T-cell (primary cell): ENCODE data around the gene EP400. TPM values are rescaled to one million over a fixed set of nuclear protein-coding genes. Genes with fewer than 3 reads are reported as not detected.

Experiments used
- ATAC-seq, 4 experiments: fragments of 200-7000 bp in 3 of 4; fragments of 150-1000 bp in 1 of 4; cut with Tn5 transposase; replicated peaks in 1 of 4; 1 replicate in 3 of 4; 2 replicates in 1 of 4; pipeline ENCODE4 v1.10.0; 2021; ENCODE audit warnings: moderate library complexity in 3 of 4, mild to moderate bottlenecking in 2 of 4, moderate number of reproducible peaks in 1 of 4
- CTCF ChIA-PET, 2 donors: fragments of 300-600 bp; sonication (Branson Sonifier 250); formaldehyde crosslinking; loops; one replicate each; lab custom pipeline; 2022; ENCODE audit warnings: antibody characterized with exemption in 2 of 2; lab: Charles Lee
- POLR2A ChIA-PET, 2 donors: fragments of 300-600 bp; sonication (Branson Sonifier 250); formaldehyde crosslinking; loops; one replicate each; lab custom pipeline; 2022; ENCODE audit warnings: antibody characterized with exemption in 2 of 2; lab: Charles Lee
- DNase-seq, 35 experiments: peaks; one replicate each; pipeline versions ENCODE4 v3.0.0 to v3.0.0-alpha.2; 2013 to 2023
- H3K27ac ChIP-seq: one replicate; pipeline ENCODE4 v1.5.1; 2013; ENCODE audit warnings: low read length
- H3K27me3 ChIP-seq, 2 experiments: replicated peaks in 1 of 2; 1 replicate in 1 of 2; 2 replicates in 1 of 2; pipeline versions ENCODE4 v1.6.1 to v1.7.0; 2013; ENCODE audit warnings: low read length in 1 of 2, mixed read lengths in 1 of 2; ENCODE audit not compliant: control insufficient read depth in 2 of 2, insufficient read depth in 2 of 2; ENCODE audit errors: extremely low read depth in 1 of 2
- H3K36me3 ChIP-seq, 2 donors: 1 replicate in 1 of 2; 2 replicates in 1 of 2; pipeline versions ENCODE4 v1.6.1 to v1.7.0; 2013; ENCODE audit warnings: low read length in 1 of 2; ENCODE audit not compliant: control insufficient read depth in 2 of 2, insufficient read depth in 1 of 2; ENCODE audit errors: extremely low read depth in 1 of 2
- H3K4me1 ChIP-seq, 2 experiments: 1 replicate in 1 of 2; 2 replicates in 1 of 2; pipeline versions ENCODE4 v1.6.1 to v1.7.0; 2013; ENCODE audit warnings: low read length in 2 of 2, mixed read lengths in 1 of 2; ENCODE audit not compliant: insufficient read depth in 2 of 2, control insufficient read depth in 1 of 2; ENCODE audit errors: extremely low read depth in 1 of 2
- H3K4me3 ChIP-seq, 2 donors: 1 replicate in 1 of 2; 2 replicates in 1 of 2; pipeline versions ENCODE4 v1.5.1 to v1.7.0; 2013; ENCODE audit warnings: mild to moderate bottlenecking in 2 of 2, low read length in 1 of 2, moderate library complexity in 1 of 2; ENCODE audit not compliant: control insufficient read depth in 1 of 2; ENCODE audit errors: extremely low read depth in 1 of 2
- H3K9me3 ChIP-seq: 2 replicates; pipeline ENCODE4 v1.7.0; 2013
- H3K27ac Mint-ChIP-seq, 2 donors: one replicate each; pipeline ENCODE4 v1.8.0; 2020 to 2021; ENCODE audit warnings: mild to moderate bottlenecking in 2 of 2, mixed read lengths in 2 of 2
- H3K27me3 Mint-ChIP-seq, 2 donors: one replicate each; pipeline ENCODE4 v1.8.0; 2021 to 2022; ENCODE audit warnings: mixed read lengths in 2 of 2
- H3K36me3 Mint-ChIP-seq: one replicate; pipeline ENCODE4 v1.8.0; 2021; ENCODE audit warnings: mixed read lengths
- H3K4me1 Mint-ChIP-seq, 3 donors: one replicate each; pipeline ENCODE4 v1.8.0; 2020 to 2022; ENCODE audit warnings: mixed read lengths in 3 of 3, mild to moderate bottlenecking in 1 of 3
- H3K4me3 Mint-ChIP-seq, 3 donors: one replicate each; pipeline ENCODE4 v1.8.0; 2020 to 2022; ENCODE audit warnings: mild to moderate bottlenecking in 3 of 3, mixed read lengths in 3 of 3, moderate library complexity in 3 of 3
- H3K9me3 Mint-ChIP-seq, 3 donors: one replicate each; pipeline ENCODE4 v1.8.0; 2020 to 2022; ENCODE audit warnings: mixed read lengths in 3 of 3
- WGBS: methylation state at CpG from one replicate; pipeline ENCODE4 v1.1.5; 2013; ENCODE audit warnings: missing lambda C conversion rate; ENCODE audit not compliant: insufficient coverage; 5-methylcytosine and 5-hydroxymethylcytosine counted together
- total RNA-seq, 35 experiments: library from RNA in 6 of 35; stranded (reverse) in 6 of 35; fragments of 120-200 nt in 1 of 35; gene quantifications; one replicate each; pipeline versions ENCODE4 v1.2.1 to v1.2.4 and lab custom pipeline; 2013 to 2026

The EP400 gene
- total RNA-seq, 5 donors from 2014 or later (not counting 1 experiment from before 2014, with no cell fraction given), result 75.7 to 84.3 (median 79.2) TPM

DNA sequence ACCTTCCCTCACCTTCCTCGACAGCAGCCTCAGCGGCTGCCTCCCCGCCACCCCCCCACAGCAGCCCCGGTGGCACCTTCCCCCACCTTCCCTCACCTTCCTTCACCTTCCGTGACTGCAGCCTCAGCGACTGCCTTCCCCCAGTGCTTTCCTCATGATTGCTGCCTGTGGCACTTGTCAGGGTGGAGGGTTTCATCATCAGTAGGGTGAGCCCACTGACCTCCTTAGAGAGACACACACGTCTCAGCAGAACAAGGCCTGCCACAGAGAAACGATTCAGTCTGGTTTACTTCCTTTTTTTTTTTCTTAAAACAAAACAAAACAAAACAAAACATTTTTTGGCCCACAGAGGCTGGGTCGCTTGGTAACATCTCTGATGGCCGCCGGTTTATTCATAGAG, 75.0 kb downstream of the EP400 start:
- H3K4me3 Mint-ChIP-seq, result no peak overlapping the region
- no peaks in the 10 kb centered on the region for H3K27me3 ChIP-seq
- H3K36me3 Mint-ChIP-seq, result peaks cover 72% of the 10 kb centered on the region
- peaks cover 0 to 2% (median 0%) of the 10 kb centered on the region in 3 donors for H3K4me1 Mint-ChIP-seq
- no peak for DNase-seq
- no peak overlapping the region for H3K4me3 ChIP-seq
- no peak for ATAC-seq
- H3K27ac ChIP-seq, result no peak overlapping the region
- WGBS, result 90% methylated on average over 4 of the region's 11 CpGs
- H3K4me1 ChIP-seq, result no peaks in the 10 kb centered on the region
- no peaks in the 10 kb centered on the region for H3K27me3 Mint-ChIP-seq
- no peak overlapping the region for H3K27ac Mint-ChIP-seq
- H3K9me3 Mint-ChIP-seq, result no peaks in the 10 kb centered on the region
- POLR2A ChIA-PET, result no interaction called here
- H3K36me3 ChIP-seq, result peaks cover 29 to 88% of the 10 kb centered on the region in 2 donors
- H3K9me3 ChIP-seq, result no peaks in the 10 kb centered on the region
- CTCF ChIA-PET, result no interaction called here

DNA sequence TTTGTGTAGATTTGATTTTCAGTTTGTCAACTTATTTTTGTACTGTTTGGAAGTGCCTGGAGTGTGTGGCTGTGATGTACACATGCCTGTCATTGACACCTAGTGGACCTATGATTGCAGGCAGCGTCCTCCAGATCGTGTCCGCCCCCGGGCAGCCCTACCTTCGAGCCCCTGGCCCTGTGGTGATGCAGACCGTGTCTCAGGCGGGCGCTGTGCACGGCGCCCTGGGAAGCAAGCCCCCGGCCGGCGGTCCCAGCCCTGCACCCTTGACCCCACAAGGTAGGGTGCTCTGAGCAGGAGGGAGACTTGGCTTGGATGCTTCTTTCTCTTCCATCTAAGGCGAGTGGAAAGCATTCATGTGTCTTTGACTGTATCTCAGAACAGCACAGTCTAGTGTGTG, 75.8 kb downstream of the EP400 start:
- Histone ChIP-seq H3K27ac (no peak overlapping the region), H3K36me3 (peaks cover 24 to 88% of the 10 kb centered on the region in 2 donors), H3K4me3 (no peak overlapping the region), H3K27me3 (no peaks in the 10 kb centered on the region), H3K9me3 (no peaks in the 10 kb centered on the region), H3K4me1 (no peaks in the 10 kb centered on the region)
- H3K9me3 Mint-ChIP-seq, result no peaks in the 10 kb centered on the region
- DNase-seq, result no peak
- peaks cover 0 to 2% (median 0%) of the 10 kb centered on the region in 3 donors for H3K4me1 Mint-ChIP-seq
- no peak overlapping the region for H3K4me3 Mint-ChIP-seq
- peaks cover 72% of the 10 kb centered on the region for H3K36me3 Mint-ChIP-seq
- WGBS, result 98% methylated on average over 8 of the region's 14 CpGs
- no peak overlapping the region for H3K27ac Mint-ChIP-seq
- no peaks in the 10 kb centered on the region for H3K27me3 Mint-ChIP-seq
- CTCF ChIA-PET, result no interaction called here
- ATAC-seq, result no peak
- POLR2A ChIA-PET, result no interaction called here

DNA sequence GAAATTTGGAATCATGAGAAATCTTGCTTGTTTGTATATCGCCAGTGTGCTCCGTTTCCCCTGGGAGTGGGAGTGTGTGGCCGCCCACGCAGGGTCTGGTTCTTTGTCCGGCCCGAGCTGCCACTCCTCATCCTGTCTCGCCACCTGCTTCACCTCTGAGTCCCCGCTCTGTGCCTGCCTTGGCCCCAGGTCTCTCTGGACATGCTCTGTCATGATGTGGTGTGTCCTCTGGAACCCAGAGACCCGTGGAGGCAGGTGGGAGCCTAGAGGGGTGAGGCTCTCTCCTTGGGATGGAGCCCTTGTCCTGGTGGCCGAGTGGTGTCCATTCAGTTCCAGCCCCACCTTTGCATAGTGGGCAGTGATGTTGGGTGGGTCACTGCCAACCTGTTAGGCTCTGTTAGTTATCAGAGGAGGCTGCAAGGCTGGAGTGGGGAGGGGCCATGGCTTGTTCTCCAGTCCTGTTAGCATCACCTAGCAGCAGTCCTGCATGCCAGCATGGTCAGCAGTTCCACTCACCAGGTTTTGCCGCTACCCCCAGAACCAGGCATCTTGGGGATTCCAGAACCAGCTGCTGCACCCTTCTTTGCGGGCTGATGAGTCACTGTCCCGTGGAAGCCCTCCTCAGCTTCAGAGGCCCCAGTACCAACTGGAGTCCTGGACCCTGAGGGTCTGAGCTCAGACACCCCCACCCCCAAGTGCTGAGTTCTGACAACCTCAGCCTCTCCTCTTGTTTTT, 76.5 kb downstream of the EP400 start:
- ChIA-PET POLR2A (no interaction called here), CTCF (interaction anchor here in 1 of 2 donors (0.6 kb wide), 1 partner anchor 194 kb away, joined by 8 read pairs; no protein-coding TSS in a partner anchor)
- Histone ChIP-seq H3K4me1 (no peaks in the 10 kb centered on the region), H3K36me3 (peaks cover 24 to 90% of the 10 kb centered on the region in 2 donors), H3K27ac (no peak overlapping the region), H3K27me3 (no peaks in the 10 kb centered on the region), H3K4me3 (no peak overlapping the region), H3K9me3 (no peaks in the 10 kb centered on the region)
- no peak overlapping the region for H3K4me3 Mint-ChIP-seq
- 98% methylated on average over 11 of the region's 13 CpGs for WGBS
- no peak for DNase-seq
- no peak overlapping the region for H3K27ac Mint-ChIP-seq
- no peaks in the 10 kb centered on the region for H3K27me3 Mint-ChIP-seq
- no peak for ATAC-seq
- H3K9me3 Mint-ChIP-seq, result no peaks in the 10 kb centered on the region
- H3K36me3 Mint-ChIP-seq, result peaks cover 76% of the 10 kb centered on the region
- H3K4me1 Mint-ChIP-seq, result peaks cover 0 to 2% (median 0%) of the 10 kb centered on the region in 3 donors

DNA sequence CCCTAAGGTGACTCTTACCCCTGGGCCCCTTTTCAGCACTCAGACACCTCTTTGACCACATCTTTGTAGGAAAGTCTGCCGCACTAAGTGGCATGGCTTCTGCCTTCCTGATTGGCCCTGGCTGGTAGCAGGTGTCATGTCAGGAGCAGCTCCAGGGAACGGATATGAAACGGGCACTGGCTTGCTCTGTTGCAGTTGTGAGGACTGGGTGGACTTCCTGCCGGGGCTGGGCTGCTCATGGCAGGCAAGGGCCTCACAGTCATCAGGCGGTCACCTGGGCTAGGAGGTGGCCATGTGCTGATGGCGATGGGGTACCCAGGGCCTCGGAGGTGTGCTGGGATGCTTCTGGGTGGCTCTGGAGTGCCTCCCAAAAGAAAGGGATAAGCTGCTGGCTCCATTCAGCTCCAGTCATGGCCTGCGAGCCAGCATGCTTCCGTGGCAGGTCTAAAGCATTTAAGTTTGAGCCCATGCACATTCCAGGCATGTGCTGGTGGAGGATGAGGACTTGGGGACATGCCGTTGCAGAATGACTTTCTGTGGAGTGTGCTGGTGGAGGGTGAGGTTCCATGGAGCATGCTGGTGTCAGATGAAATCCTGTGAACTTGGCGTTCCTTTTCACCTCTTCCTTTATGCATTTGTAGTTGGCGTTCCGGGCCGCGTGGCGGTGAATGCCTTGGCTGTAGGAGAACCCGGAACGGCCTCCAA, 77.2 kb downstream of the EP400 start:
- H3K4me3 Mint-ChIP-seq, result no peak overlapping the region
- Histone ChIP-seq H3K4me3 (no peak overlapping the region), H3K9me3 (no peaks in the 10 kb centered on the region), H3K27ac (no peak overlapping the region), H3K36me3 (peaks cover 25 to 90% of the 10 kb centered on the region in 2 donors), H3K27me3 (no peaks in the 10 kb centered on the region), H3K4me1 (no peaks in the 10 kb centered on the region)
- POLR2A ChIA-PET, result no interaction called here
- no peaks in the 10 kb centered on the region for H3K9me3 Mint-ChIP-seq
- DNase-seq (no peak), ATAC-seq (no peak)
- peaks cover 73% of the 10 kb centered on the region for H3K36me3 Mint-ChIP-seq
- whole genome bisulfite sequencing, result 97% methylated on average over 18 of the region's 18 CpGs
- CTCF ChIA-PET, result interaction anchor here in 1 of 2 donors (0.6 kb wide), 1 partner anchor 194 kb away, joined by 8 read pairs; no protein-coding TSS in a partner anchor
- no peak overlapping the region for H3K27ac Mint-ChIP-seq
- H3K4me1 Mint-ChIP-seq, result peaks cover 0 to 2% (median 0%) of the 10 kb centered on the region in 3 donors
- H3K27me3 Mint-ChIP-seq, result no peaks in the 10 kb centered on the region

DNA sequence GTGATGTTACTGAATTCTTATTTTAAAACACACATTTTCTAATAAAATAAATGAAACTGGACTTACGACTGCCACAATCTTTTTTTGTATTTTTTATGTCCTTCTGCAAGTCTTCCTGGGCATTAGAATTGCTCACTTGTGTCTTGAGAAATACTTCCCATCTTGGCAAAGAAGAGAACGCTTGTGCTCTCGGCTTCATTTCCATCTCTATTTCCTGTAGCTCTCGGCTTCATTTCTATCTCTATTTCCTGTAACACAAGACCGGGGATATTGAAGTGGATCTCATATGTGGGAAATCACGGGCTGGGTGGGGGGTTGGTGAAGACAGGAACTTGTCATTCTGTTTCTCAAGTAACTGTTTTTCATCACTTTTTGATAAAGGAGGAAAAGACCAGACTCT, 77.9 kb downstream of the EP400 start:
- Mint-ChIP-seq H3K27me3 (no peaks in the 10 kb centered on the region), H3K4me3 (no peak overlapping the region), H3K9me3 (no peaks in the 10 kb centered on the region), H3K27ac (no peak overlapping the region), H3K36me3 (peaks cover 73% of the 10 kb centered on the region), H3K4me1 (no peaks in the 10 kb centered on the region)
- Histone ChIP-seq H3K9me3 (no peaks in the 10 kb centered on the region), H3K27me3 (no peaks in the 10 kb centered on the region), H3K27ac (no peak overlapping the region), H3K4me1 (no peaks in the 10 kb centered on the region), H3K4me3 (no peak overlapping the region), H3K36me3 (peaks cover 27 to 91% of the 10 kb centered on the region in 2 donors)
- CTCF ChIA-PET, result no interaction called here
- ATAC-seq, result no peak
- 100% methylated on average over 1 of the region's 6 CpGs for WGBS
- POLR2A ChIA-PET, result no interaction called here
- no peak for DNase-seq

DNA sequence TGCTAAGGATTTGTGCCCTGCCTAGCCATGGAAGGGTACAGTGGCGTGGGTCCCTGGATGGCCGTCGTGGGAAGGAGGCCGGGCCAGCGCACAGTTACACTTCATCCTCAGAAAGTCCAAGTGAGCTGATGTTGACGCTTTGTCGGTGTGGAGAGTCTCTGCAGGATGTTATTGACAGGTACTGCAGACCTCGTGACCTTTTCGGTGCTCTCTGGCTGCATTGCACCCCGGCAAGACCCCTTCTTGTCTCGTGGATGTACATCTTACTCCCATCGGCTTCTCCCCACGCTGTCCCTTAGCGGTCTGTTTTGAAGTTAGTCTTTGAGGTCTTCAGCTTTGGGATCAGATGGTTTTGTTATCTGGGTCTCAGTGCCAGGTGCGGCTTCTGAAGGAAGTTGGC, 78.4 kb downstream of the EP400 start:
- H3K4me3 Mint-ChIP-seq, result no peak overlapping the region
- H3K27ac Mint-ChIP-seq, result no peak overlapping the region
- Histone ChIP-seq H3K4me3 (no peak overlapping the region), H3K36me3 (peaks cover 27 to 95% of the 10 kb centered on the region in 2 donors), H3K27ac (no peak overlapping the region), H3K9me3 (no peaks in the 10 kb centered on the region), H3K27me3 (no peaks in the 10 kb centered on the region), H3K4me1 (no peaks in the 10 kb centered on the region)
- H3K9me3 Mint-ChIP-seq, result no peaks in the 10 kb centered on the region
- DNase-seq (no peak), ATAC-seq (no peak)
- ChIA-PET CTCF (no interaction called here), POLR2A (no interaction called here)
- peaks cover 76% of the 10 kb centered on the region for H3K36me3 Mint-ChIP-seq
- 97% methylated on average over 11 of the region's 15 CpGs for WGBS
- no peaks in the 10 kb centered on the region for H3K27me3 Mint-ChIP-seq
- no peaks in the 10 kb centered on the region for H3K4me1 Mint-ChIP-seq
